Thyroid gland (tissue), 4 donors: ENCODE data around the gene DGKZ.

Experiments used
- POLR2A ChIP-seq, 2 donors: fragments of 450-650 bp; IDR thresholded peaks; one replicate each; pipeline ENCODE4 v1.6.1; 2017; ENCODE audit warnings: antibody characterized with exemption in 2 of 2, mild to moderate bottlenecking in 2 of 2, moderate library complexity in 1 of 2
- TF ChIP-seq, protein P1 (sequence below), 6 experiments: fragments of 200-600 bp in 3 of 6; fragments of 450-650 bp in 3 of 6; sonication (generic) in 3 of 6; IDR thresholded peaks; one replicate each; pipeline ENCODE4 v1.5.1; 2016 to 2019; ENCODE audit warnings: antibody characterized with exemption in 6 of 6, mild to moderate bottlenecking in 2 of 6, inconsistent platforms in 1 of 6, moderate library complexity in 1 of 6

DNA sequence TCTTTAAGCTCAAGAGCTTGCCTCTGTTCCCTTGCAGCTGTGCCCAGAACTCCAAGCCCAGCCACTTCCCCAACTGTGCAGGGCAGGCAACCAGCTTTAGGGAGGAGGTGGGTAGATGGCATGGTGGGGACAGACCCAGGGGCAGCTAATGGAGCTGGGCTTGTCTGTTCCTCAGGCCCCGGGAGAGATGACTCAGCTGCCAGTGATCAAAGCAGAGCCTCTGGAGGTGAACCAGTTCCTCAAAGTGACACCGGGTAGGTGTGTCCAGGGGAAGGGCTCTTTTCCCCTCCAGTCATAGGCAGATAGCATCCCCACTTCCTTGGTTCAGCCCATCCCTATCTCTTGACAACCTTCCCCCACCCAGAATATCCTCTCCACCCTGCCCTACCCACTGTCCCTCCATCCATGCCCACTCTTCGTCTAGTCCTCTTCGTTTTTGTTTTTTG lies 37.4 kb upstream of the DGKZ start:
- TF ChIP-seq, protein P1, sequence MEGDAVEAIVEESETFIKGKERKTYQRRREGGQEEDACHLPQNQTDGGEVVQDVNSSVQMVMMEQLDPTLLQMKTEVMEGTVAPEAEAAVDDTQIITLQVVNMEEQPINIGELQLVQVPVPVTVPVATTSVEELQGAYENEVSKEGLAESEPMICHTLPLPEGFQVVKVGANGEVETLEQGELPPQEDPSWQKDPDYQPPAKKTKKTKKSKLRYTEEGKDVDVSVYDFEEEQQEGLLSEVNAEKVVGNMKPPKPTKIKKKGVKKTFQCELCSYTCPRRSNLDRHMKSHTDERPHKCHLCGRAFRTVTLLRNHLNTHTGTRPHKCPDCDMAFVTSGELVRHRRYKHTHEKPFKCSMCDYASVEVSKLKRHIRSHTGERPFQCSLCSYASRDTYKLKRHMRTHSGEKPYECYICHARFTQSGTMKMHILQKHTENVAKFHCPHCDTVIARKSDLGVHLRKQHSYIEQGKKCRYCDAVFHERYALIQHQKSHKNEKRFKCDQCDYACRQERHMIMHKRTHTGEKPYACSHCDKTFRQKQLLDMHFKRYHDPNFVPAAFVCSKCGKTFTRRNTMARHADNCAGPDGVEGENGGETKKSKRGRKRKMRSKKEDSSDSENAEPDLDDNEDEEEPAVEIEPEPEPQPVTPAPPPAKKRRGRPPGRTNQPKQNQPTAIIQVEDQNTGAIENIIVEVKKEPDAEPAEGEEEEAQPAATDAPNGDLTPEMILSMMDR (IDR thresholded peaks at IDR 0.05) = no peak
- TF ChIP-seq POLR2A (IDR thresholded peaks at IDR 0.05) = no peak
